Measurements from ENCODE around the gene TGFB1. TPM values are rescaled to one million over a fixed set of nuclear protein-coding genes. Genes with fewer than 3 reads are reported as not detected.

Gene TGFB1
- total RNA-seq, 1 donor from 2014 or later: 3.4 TPM

DNA sequence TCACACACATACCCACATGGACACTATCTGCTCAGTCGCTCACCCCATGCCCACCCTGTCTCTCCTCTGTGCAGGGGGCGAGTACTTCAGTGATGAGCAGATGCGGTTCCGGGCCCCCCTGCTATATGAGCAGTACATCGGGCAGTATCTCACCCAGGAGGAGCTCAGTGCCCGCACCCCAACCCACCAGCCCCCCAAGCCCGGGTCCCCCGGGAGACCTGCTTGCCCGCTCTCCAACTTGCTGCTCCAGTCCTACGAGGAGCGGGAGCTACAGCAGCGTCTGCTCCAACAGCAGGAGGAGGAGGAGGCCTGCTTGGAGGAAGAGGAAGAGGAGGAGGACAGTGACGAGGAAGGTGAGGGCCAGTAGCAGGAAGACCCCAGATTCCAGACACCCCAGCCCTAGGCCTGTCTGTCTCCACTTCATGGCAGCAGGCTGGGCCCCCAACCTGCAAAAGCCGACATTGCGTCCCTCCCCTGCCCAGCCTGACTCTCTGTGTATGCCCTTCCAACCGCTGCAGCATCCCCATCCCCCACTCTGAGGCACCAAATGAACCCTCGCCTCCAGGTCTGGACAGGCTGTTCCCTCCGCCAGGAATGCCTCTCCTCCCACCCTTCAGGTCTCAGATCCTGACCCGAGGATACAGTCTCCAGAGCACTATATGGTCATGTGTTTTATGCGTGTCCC, 34.1 kb downstream of the TGFB1 start:
- no peak for DNase-seq (ENCODE audit: extremely low spot score, unreplicated experiment)

DNA sequence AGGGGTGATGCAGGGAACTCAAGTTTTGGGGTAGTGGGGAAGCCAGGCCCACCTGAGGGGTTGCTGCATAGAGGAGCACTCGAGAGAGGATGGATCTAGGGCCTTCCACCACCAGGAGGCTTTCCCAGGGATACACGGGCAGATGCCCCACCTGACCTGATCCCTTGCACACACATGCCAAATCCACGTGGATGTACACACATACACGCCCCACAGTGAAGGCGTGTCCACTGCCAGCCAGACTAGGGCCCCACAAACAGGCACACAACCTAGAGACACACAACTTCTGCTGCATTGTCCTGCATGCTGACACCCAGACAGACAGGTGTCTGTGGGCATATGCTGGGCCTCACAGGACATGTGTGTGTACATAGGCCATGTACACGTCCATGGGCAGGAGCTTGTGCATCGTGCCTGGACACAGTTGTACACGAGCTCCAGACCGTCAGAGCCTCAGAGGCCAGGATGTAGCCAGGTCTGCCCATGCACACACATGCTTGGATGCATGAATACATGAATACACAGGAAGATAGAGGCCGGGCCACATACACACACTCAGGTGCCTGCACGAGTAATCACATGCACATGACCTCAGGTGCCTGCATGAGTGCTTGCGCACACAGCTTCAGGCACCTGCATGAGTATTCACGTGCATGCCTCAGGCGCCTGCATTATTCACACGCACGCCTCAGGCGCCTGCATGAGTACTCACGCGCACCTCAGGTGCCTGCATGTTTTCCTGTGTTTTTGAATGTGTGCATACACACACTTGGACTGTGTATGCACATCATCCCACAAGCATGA, 34.8 kb downstream of the TGFB1 start:
- Mint-ChIP-seq H3K27ac (no peak overlapping the region), H3K9me3 (no peaks in the 10 kb centered on the region), H3K4me1 (ENCODE audit: unreplicated experiment) (peaks cover 10% of the 10 kb centered on the region), H3K4me3 (no peak overlapping the region), H3K36me3 (peaks cover 11% of the 10 kb centered on the region), H3K27me3 (no peaks in the 10 kb centered on the region)
- TF ChIP-seq, protein P1, sequence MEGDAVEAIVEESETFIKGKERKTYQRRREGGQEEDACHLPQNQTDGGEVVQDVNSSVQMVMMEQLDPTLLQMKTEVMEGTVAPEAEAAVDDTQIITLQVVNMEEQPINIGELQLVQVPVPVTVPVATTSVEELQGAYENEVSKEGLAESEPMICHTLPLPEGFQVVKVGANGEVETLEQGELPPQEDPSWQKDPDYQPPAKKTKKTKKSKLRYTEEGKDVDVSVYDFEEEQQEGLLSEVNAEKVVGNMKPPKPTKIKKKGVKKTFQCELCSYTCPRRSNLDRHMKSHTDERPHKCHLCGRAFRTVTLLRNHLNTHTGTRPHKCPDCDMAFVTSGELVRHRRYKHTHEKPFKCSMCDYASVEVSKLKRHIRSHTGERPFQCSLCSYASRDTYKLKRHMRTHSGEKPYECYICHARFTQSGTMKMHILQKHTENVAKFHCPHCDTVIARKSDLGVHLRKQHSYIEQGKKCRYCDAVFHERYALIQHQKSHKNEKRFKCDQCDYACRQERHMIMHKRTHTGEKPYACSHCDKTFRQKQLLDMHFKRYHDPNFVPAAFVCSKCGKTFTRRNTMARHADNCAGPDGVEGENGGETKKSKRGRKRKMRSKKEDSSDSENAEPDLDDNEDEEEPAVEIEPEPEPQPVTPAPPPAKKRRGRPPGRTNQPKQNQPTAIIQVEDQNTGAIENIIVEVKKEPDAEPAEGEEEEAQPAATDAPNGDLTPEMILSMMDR (conservative IDR thresholded peaks at IDR 0.05): no peak
- DNase-seq (ENCODE audit: extremely low spot score, unreplicated experiment): no peak

More for the DNA sequence above, 34.1 kb downstream of the TGFB1 start:
- Mint-ChIP-seq H3K4me3 (no peak overlapping the region), H3K36me3 (peaks cover 11% of the 10 kb centered on the region), H3K27ac (no peak overlapping the region), H3K27me3 (peaks cover 5% of the 10 kb centered on the region), H3K4me1 (ENCODE audit: unreplicated experiment) (peaks cover 17% of the 10 kb centered on the region), H3K9me3 (no peaks in the 10 kb centered on the region)
- TF ChIP-seq, protein P1 (conservative IDR thresholded peaks at IDR 0.05): no peak

DNA sequence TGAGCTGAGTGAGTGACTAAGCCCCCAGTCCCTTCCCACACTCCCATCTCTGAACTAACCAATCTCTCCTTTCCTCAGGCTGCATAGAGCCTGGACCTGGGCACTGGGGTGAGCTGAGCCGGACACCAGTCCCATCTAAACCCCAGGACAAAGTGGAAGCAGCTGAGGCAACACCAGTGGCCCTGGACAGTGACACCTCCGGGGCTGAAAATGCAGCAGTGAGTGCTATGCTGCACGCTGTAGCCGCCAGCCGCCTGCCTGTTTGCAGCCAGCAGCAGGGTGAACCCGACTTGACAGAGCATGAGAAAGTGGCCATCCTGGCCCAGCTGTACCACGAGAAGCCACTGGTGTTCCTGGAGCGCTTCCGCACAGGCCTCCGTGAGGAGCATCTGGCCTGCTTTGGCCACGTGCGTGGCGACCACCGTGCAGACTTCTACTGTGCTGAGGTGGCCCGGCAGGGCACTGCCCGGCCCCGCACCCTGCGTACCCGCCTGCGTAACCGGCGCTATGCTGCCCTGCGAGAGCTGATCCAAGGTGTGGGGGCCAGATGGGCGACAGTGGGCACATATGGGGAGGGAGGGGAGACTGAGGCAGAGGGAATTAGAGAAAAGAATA, 37.3 kb downstream of the TGFB1 start:
- no peaks in the 10 kb centered on the region for H3K9me3 Mint-ChIP-seq
- TF ChIP-seq, protein P1 (conservative IDR thresholded peaks at IDR 0.05): no peak
- no peak overlapping the region for H3K27ac Mint-ChIP-seq
- DNase-seq (ENCODE audit: extremely low spot score, unreplicated experiment): no peak
- peaks cover 16% of the 10 kb centered on the region for H3K4me1 Mint-ChIP-seq (ENCODE audit: unreplicated experiment)
- H3K36me3 Mint-ChIP-seq: peaks cover 17% of the 10 kb centered on the region
- no peaks in the 10 kb centered on the region for H3K27me3 Mint-ChIP-seq
- no peak overlapping the region for H3K4me3 Mint-ChIP-seq

DNA sequence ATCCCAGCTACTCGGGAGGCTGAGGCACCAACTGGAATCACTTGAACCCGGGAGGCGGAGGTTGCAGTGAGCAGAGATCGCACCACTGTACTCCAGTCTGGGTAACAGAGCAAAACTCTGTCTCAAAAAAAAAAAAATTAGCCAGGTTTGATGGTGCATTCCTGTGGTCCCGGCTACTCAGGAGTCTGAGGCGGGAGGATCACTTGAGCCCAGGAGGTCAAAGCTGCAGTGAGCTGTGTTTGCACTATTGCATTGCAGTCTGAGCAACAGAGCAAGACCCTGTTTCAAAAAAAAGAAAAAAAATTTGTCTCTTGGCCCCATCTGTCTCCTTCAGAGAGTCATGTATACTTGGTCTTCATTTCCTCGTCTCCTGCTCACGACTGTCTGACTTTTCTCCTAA, 42.1 kb downstream of the TGFB1 start:
- H3K27me3 Mint-ChIP-seq: no peaks in the 10 kb centered on the region
- peaks cover 15% of the 10 kb centered on the region for H3K36me3 Mint-ChIP-seq
- peak overlapping the region; percentile 64 for H3K27ac Mint-ChIP-seq
- no peak for DNase-seq (ENCODE audit: extremely low spot score, unreplicated experiment)
- H3K9me3 Mint-ChIP-seq: no peaks in the 10 kb centered on the region
- TF ChIP-seq, protein P1 (conservative IDR thresholded peaks at IDR 0.05): no peak
- peak overlapping the region; percentile 100 for H3K4me3 Mint-ChIP-seq
- H3K4me1 Mint-ChIP-seq (ENCODE audit: unreplicated experiment): peaks cover 35% of the 10 kb centered on the region

DNA sequence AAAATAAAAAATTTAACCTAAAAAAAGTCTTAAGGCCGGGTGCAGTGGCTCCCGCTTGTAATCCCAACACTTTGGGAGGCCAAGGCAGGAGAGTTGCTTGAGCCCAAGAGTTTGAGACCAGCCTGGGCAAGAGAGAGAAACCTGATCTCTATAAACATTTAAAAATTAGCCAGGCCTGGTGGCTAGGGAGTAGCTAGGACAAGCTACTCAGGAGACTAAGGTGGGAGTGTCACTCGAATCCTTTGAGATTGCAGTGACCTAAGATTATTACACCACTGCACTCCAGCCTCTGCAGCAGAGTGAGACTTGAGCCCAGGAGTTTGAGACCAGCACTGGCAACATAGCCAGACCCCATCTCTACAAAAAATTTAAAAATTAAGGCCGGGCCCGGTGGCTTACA, 42.6 kb downstream of the TGFB1 start:
- Mint-ChIP-seq H3K4me1 (ENCODE audit: unreplicated experiment) (peaks cover 35% of the 10 kb centered on the region), H3K4me3 (peak overlapping the region; percentile 100), H3K27me3 (no peaks in the 10 kb centered on the region), H3K27ac (peak overlapping the region; percentile 96), H3K9me3 (no peaks in the 10 kb centered on the region), H3K36me3 (peaks cover 13% of the 10 kb centered on the region)
- no peak for DNase-seq (ENCODE audit: extremely low spot score, unreplicated experiment)
- TF ChIP-seq, protein P1 (conservative IDR thresholded peaks at IDR 0.05): no peak

All from type B pancreatic cell (in vitro differentiated cells).